Neuronal stem cell (in vitro differentiated cells): ENCODE results near the gene DUS3L.

ENCODE experiments used
- DNase-seq: peaks from one replicate; pipeline ENCODE4 v3.0.0-alpha.2; 2013; ENCODE audit warnings: low spot score
- H2AFZ ChIP-seq: one replicate; pipeline ENCODE4 v1.6.1; 2013; ENCODE audit warnings: mild to moderate bottlenecking, low read length, inconsistent platforms
- H2AK5ac ChIP-seq: 2 replicates; pipeline ENCODE4 v1.6.1; 2013; ENCODE audit warnings: low read depth, mild to moderate bottlenecking, inconsistent platforms, low read length, moderate library complexity, mixed read lengths
- H2BK120ac ChIP-seq: 2 replicates; pipeline ENCODE4 v1.6.1; 2013; ENCODE audit warnings: low read depth, mild to moderate bottlenecking, inconsistent platforms, low read length, moderate library complexity, mixed read lengths
- H2BK12ac ChIP-seq: one replicate; pipeline ENCODE4 v1.6.1; 2013; ENCODE audit warnings: low read length, inconsistent platforms
- H2BK15ac ChIP-seq: 2 replicates; pipeline ENCODE4 v1.6.1; 2013; ENCODE audit warnings: mild to moderate bottlenecking, low read length, inconsistent platforms, mixed read lengths
- H2BK5ac ChIP-seq: one replicate; pipeline ENCODE4 v1.6.1; 2013; ENCODE audit warnings: inconsistent platforms, mild to moderate bottlenecking, low read length, moderate library complexity
- H3K14ac ChIP-seq: one replicate; pipeline ENCODE4 v1.6.1; 2013; ENCODE audit warnings: low read length, inconsistent platforms
- H3K18ac ChIP-seq: 2 replicates; pipeline ENCODE4 v1.6.1; 2013; ENCODE audit warnings: low read length, inconsistent platforms
- H3K23ac ChIP-seq: 2 replicates; pipeline ENCODE4 v1.6.1; 2013; ENCODE audit warnings: low read depth, mild to moderate bottlenecking, mixed read lengths, low read length, inconsistent platforms; ENCODE audit not compliant: poor library complexity
- H3K27ac ChIP-seq: replicated peaks from 3 replicates; pipeline ENCODE4 v1.5.1; 2013; ENCODE audit warnings: low read length, inconsistent platforms
- H3K27me3 ChIP-seq, 3 experiments: 2 replicates each; pipeline ENCODE4 v1.6.1; 2013; ENCODE audit warnings: low read length in 3 of 3, mild to moderate bottlenecking in 2 of 3, inconsistent platforms in 1 of 3, low read depth in 1 of 3, mixed read lengths in 1 of 3, moderate library complexity in 1 of 3; ENCODE audit not compliant: control insufficient read depth in 3 of 3, insufficient read depth in 3 of 3
- H3K36me3 ChIP-seq, 2 donors: replicated peaks in 1 of 2; 2 replicates each; pipeline ENCODE4 v1.6.1; 2013; ENCODE audit warnings: low read length in 2 of 2; ENCODE audit not compliant: control insufficient read depth in 2 of 2, insufficient read depth in 2 of 2
- H3K4ac ChIP-seq: 2 replicates; pipeline ENCODE4 v1.6.1; 2013; ENCODE audit warnings: inconsistent platforms, mild to moderate bottlenecking, low read length, moderate library complexity
- H3K4me1 ChIP-seq, 2 donors: 1 replicate in 1 of 2; 2 replicates in 1 of 2; pipeline ENCODE4 v1.6.1; 2013; ENCODE audit warnings: low read length in 2 of 2, low read depth in 1 of 2; ENCODE audit not compliant: control insufficient read depth in 2 of 2, insufficient read depth in 1 of 2
- H3K4me2 ChIP-seq: one replicate; pipeline ENCODE4 v1.6.1; 2013; ENCODE audit warnings: mild to moderate bottlenecking, low read length, inconsistent platforms; ENCODE audit not compliant: insufficient read depth, poor library complexity, severe bottlenecking
- H3K4me3 ChIP-seq, 2 donors: 2 replicates each; pipeline ENCODE4 v1.5.1; 2013; ENCODE audit warnings: low read length in 2 of 2, mild to moderate bottlenecking in 2 of 2, inconsistent platforms in 1 of 2, moderate library complexity in 1 of 2
- H3K79me1 ChIP-seq: one replicate; pipeline ENCODE4 v1.6.1; 2013; ENCODE audit warnings: low read depth, mild to moderate bottlenecking, inconsistent platforms, low read length, moderate library complexity
- H3K9ac ChIP-seq: one replicate; pipeline ENCODE4 v1.6.1; 2013; ENCODE audit warnings: mild to moderate bottlenecking, low read depth, low read length, inconsistent platforms; ENCODE audit not compliant: poor library complexity
- H3K9me3 ChIP-seq, 2 donors: replicated peaks in 1 of 2; 2 replicates each; pipeline versions ENCODE3 to v1.6.1; 2013; ENCODE audit warnings: low read length in 2 of 2, mild to moderate bottlenecking in 2 of 2, inconsistent platforms in 1 of 2, low read depth in 1 of 2, mixed read lengths in 1 of 2, moderate library complexity in 1 of 2; ENCODE audit not compliant: control insufficient read depth in 2 of 2, insufficient read depth in 1 of 2
- H4K8ac ChIP-seq: one replicate; pipeline ENCODE4 v1.6.1; 2013; ENCODE audit warnings: low read depth, mild to moderate bottlenecking, inconsistent platforms, low read length, moderate library complexity
- H4K91ac ChIP-seq: one replicate; pipeline ENCODE4 v1.6.1; 2013; ENCODE audit warnings: low read length, low read depth, mild to moderate bottlenecking, inconsistent platforms; ENCODE audit not compliant: poor library complexity
- WGBS, 2 donors: extraction: QIAGEN DNeasy Blood & Tissue Kit; methylation state at CpG; one replicate each; pipeline ENCODE4 v1.1.7; 2013; ENCODE audit warnings: missing lambda C conversion rate in 2 of 2, mixed read lengths in 1 of 2; ENCODE audit not compliant: insufficient read length in 2 of 2, insufficient replicate concordance in 1 of 2; ENCODE audit errors: extremely low coverage in 2 of 2; 5-methylcytosine and 5-hydroxymethylcytosine counted together

The DUS3L gene

DNA sequence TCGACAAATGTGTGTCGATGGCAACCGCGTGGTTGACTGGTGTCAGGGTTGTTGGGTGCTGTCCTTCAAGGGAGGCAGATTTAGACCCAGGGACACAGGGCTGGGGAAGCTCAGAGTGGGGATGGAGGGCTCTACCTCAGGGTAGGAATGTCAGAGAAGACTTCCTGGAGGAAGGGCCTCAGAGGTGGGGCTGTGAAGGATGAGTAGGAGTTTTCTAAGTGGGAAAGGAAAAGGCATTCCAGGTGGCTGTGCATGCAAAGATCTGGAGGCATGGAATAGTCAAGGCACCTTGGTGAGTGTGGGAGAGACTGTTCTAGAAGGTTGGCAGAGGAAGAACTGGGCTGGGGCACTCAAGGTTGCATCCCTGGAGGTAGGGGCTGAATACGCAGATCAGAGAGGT, 15.9 kb upstream of the DUS3L start:
- Histone ChIP-seq H3K27ac (no peak overlapping the region), H3K79me1 (peaks cover 7% of the 10 kb centered on the region), H3K23ac (no peak overlapping the region), H3K4ac (no peak overlapping the region), H3K27me3 (peaks cover 0 to 13% (median 13%) of the 10 kb centered on the region in 3 experiments), H2BK5ac (no peak overlapping the region), H3K9me3 (peaks cover 0 to 5% of the 10 kb centered on the region in 2 donors), H2AFZ (peak overlapping the region; percentile 92), H3K4me2 (no peak overlapping the region), H2BK15ac (peak overlapping the region; percentile 96), H3K4me1 (peaks cover 17 to 22% of the 10 kb centered on the region in 2 donors), H3K4me3 (no peak overlapping the region), H4K8ac (no peak overlapping the region), H2AK5ac (no peak overlapping the region), H3K18ac (no peak overlapping the region), H3K9ac (no peak overlapping the region), H3K36me3 (no peaks in the 10 kb centered on the region), H2BK120ac (no peak overlapping the region), H4K91ac (no peak overlapping the region), H3K14ac (no peak overlapping the region), H2BK12ac (no peak overlapping the region)
- DNase-seq, result no peak
- no CpG with 5 or more reads among the region's 5 CpGs for WGBS, 2 donors

DNA sequence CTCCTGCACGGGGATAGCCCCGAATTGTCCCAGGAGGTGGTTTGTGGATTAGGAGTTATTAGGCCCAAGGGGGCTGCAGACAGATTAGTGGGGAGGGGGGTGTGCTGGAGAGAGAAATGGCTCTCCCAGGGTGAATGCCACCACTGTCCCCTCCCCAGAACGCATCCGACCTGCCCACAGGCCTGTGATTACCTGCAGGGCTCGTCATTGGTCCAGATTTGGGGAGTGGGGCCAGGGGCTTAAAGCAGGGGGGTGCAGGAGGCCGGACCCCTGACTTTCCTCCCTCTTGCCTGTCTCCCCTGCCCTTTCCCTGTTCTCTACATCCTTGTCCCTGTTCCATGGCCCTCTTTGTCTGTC, 15.1 kb upstream of the DUS3L start:
- Histone ChIP-seq H2BK5ac (peak overlapping the region; percentile 45), H3K18ac (peak overlapping the region; percentile 89), H3K4me2 (peak overlapping the region; percentile 32), H3K27ac (no peak overlapping the region), H3K79me1 (peaks cover 7% of the 10 kb centered on the region), H3K9me3 (peaks cover 0 to 5% of the 10 kb centered on the region in 2 donors), H2BK120ac (no peak overlapping the region), H4K8ac (no peak overlapping the region), H2BK12ac (no peak overlapping the region), H4K91ac (peak overlapping the region; percentile 72), H3K4ac (no peak overlapping the region), H3K36me3 (no peaks in the 10 kb centered on the region), H3K14ac (no peak overlapping the region), H2AFZ (peak overlapping the region; percentile 92), H3K23ac (peak overlapping the region; percentile 43), H2BK15ac (peak overlapping the region; percentile 96), H3K4me1 (peaks cover 18 to 24% of the 10 kb centered on the region in 2 donors), H2AK5ac (peak overlapping the region; percentile 58), H3K9ac (peak overlapping the region; percentile 70), H3K4me3 (peak overlapping the region in 1 of 2 donors; percentile 29), H3K27me3 (peaks cover 0 to 13% (median 13%) of the 10 kb centered on the region in 3 experiments)
- DNase-seq, result no peak
- no CpG with 5 or more reads among the region's 6 CpGs for WGBS, 2 donors

DNA sequence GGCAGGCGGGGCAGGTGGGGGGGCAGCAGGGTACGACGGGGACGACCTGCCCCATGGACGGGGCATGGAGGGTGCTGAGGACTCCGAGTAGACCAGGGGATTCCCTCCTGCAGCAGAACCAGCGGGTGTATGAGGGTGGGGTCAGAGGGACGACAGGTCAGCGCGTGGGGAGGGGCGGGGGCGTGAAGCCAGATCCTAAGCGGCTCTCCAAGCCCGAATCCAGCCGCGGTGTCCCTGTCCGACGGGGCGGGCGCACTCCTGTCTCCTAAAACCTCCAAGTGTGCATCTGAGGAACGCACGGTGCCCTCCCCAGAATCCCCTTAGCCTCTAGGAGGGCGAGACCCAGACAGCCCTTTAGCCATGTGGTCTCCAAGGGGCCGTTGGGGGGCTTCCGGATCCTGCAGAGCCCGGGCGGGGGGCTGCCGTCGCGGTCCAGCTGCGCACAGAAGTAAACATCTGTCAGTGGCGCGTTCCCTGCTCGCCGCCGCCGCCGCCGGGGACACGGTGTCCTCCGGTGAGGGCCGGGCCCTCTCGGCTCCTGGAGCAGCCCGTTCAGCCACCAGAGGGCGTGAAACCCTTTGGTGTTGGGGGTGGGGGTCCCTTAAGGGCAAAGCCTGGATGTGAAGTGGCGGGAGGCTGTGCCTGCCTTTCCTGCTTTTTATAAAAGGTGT, 14.6 kb upstream of the DUS3L start:
- WGBS, 2 donors, result no CpG with 5 or more reads among the region's 46 CpGs
- peak overlapping the region; percentile 45 to 76 for H3K4me3 ChIP-seq
- peaks cover 7% of the 10 kb centered on the region for H3K79me1 ChIP-seq
- peak overlapping the region; percentile 83 for H3K18ac ChIP-seq
- peaks cover 0 to 5% of the 10 kb centered on the region in 2 donors for H3K9me3 ChIP-seq
- no peak overlapping the region for H3K4ac ChIP-seq
- H3K4me1 ChIP-seq, result peaks cover 18 to 24% of the 10 kb centered on the region in 2 donors
- peak overlapping the region; percentile 43 for H3K23ac ChIP-seq
- peak overlapping the region; percentile 81 for H3K9ac ChIP-seq
- no peaks in the 10 kb centered on the region for H3K36me3 ChIP-seq
- H2AFZ ChIP-seq, result peak overlapping the region; percentile 92
- peak; percentile 82 for DNase-seq
- H4K8ac ChIP-seq, result no peak overlapping the region
- H2AK5ac ChIP-seq, result no peak overlapping the region
- H2BK5ac ChIP-seq, result no peak overlapping the region
- H3K27me3 ChIP-seq, result peaks cover 0 to 13% (median 13%) of the 10 kb centered on the region in 3 experiments
- peak overlapping the region; percentile 66 for H3K4me2 ChIP-seq
- no peak overlapping the region for H2BK12ac ChIP-seq
- no peak overlapping the region for H4K91ac ChIP-seq
- H3K27ac ChIP-seq, result no peak overlapping the region
- H2BK15ac ChIP-seq, result peak overlapping the region; percentile 96
- H2BK120ac ChIP-seq, result no peak overlapping the region
- H3K14ac ChIP-seq, result peak overlapping the region; percentile 56
